MCF 10A (cell line): ENCODE data around the gene ESPNL. TPM values are rescaled to one million over a fixed set of nuclear protein-coding genes. Genes with fewer than 3 reads are reported as not detected.
"Not testable (repeated sequence)": the region's sequence is repeated elsewhere in the genome, so short reads cannot be mapped to it uniquely, and the experiment has no call there.

ENCODE experiments used
- BruUV-seq: library from RNA; stranded (reverse); fragments of 400-500 nt; replicated peaks from 2 replicates; lab custom pipeline; 2021; lab: Mats Ljungman, UMichigan
- CTCF ChIA-PET: fragments of 300-600 bp; sonication (Branson Sonifier 250); formaldehyde crosslinking; extraction: SDS; loops from one replicate; lab custom pipeline; 2021; ENCODE audit warnings: antibody characterized with exemption, inconsistent platforms; lab: Yijun Ruan, JAX
- POLR2A ChIA-PET: fragments of 300-600, 350-650 bp; sonication (Branson Sonifier 250); formaldehyde crosslinking; extraction: SDS; loops from one replicate; lab custom pipeline; 2020; ENCODE audit warnings: antibody characterized with exemption, inconsistent platforms; lab: Yijun Ruan, JAX
- DNase-seq: peaks from one replicate; pipeline ENCODE4 v3.0.0-alpha.2; 2018; ENCODE audit not compliant: unreplicated experiment
- H3K27ac Mint-ChIP-seq: one replicate; pipeline ENCODE4 v1.8.0; 2022; ENCODE audit warnings: mild to moderate bottlenecking, low read depth, mixed read lengths; ENCODE audit not compliant: unreplicated experiment
- H3K27me3 Mint-ChIP-seq: one replicate; pipeline ENCODE4 v1.8.0; 2022; ENCODE audit warnings: mixed read lengths; ENCODE audit not compliant: insufficient read depth, unreplicated experiment
- H3K36me3 Mint-ChIP-seq: one replicate; pipeline ENCODE4 v1.8.0; 2022; ENCODE audit warnings: mild to moderate bottlenecking, moderate library complexity, mixed read lengths; ENCODE audit not compliant: insufficient read depth, unreplicated experiment
- H3K4me1 Mint-ChIP-seq: one replicate; pipeline ENCODE4 v1.8.0; 2022; ENCODE audit warnings: mixed read lengths; ENCODE audit not compliant: insufficient read depth, unreplicated experiment
- H3K4me3 Mint-ChIP-seq: one replicate; pipeline ENCODE4 v1.8.0; 2022; ENCODE audit warnings: mild to moderate bottlenecking, moderate library complexity, mixed read lengths; ENCODE audit not compliant: unreplicated experiment
- H3K9me3 Mint-ChIP-seq: one replicate; pipeline ENCODE4 v1.8.0; 2022; ENCODE audit warnings: mixed read lengths; ENCODE audit not compliant: unreplicated experiment
- CTCF ChIP-seq: fragments of 200-600 bp; IDR thresholded peaks from one replicate; pipeline ENCODE4 v1.8.0; 2022; ENCODE audit warnings: antibody characterized with exemption, mild to moderate bottlenecking; ENCODE audit not compliant: unreplicated experiment
- intact Hi-C: fragments of 100-400 bp; cut with micrococcal nuclease; formaldehyde crosslinking; loops from 2 replicates; pipeline ENCODE4 v1.14.1; 2022
- total RNA-seq: library from RNA; stranded (reverse); gene quantifications from 2 replicates; pipeline ENCODE4 v1.2.3, GENCODE V29; 2022

ESPNL gene
- total RNA-seq, 1 experiment from 2014 or later: not detected

DNA sequence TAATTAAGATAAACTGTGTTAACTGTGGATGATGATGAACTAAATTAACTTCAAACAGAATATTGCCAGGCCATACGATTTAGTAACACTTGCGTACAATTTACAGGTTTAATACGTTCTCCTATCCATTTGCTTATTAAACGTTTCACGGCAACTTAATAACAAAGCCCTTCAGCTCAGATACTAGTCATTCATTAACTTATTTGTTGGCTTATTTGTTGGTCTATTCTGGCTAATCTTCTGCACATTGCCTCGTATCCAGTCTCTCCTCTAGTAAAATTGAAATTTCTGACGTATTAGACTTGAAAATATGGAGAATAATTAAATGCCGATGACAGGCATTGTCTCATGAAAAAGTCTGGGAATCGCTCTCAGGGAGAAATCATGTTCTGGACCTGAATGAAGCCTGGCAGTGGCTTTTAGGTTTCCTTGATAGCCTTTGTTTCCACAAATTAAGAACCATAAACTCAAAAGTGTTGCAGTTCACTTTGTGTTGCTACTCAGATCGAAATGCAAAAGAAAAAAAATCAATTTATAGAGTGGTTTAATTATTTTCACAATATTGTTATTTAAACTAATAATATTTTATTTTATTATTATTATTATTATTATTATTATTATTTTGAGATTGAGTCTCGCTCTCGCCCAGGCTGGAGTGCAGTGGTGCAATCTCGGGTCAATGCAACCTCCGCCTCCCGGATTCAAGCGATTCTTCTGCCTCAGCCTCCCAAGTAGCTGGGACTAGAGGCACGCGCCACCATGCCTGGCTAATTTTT is 34.9 kb upstream of the ESPNL start:
- Mint-ChIP-seq H3K27ac (no peak overlapping the region), H3K9me3 (no peaks in the 10 kb centered on the region), H3K4me1 (peaks cover 6% of the 10 kb centered on the region), H3K36me3 (peaks cover 53% of the 10 kb centered on the region), H3K27me3 (no peaks in the 10 kb centered on the region), H3K4me3 (no peak overlapping the region)
- ChIA-PET CTCF (no interaction called here), POLR2A (interaction anchor here (1.0 to 1.3 kb wide), 2 partner anchors 10 to 16 kb away, joined by 3 read pairs; no protein-coding TSS in a partner anchor)
- intact Hi-C loops: no loop called here
- no peak for DNase-seq
- no peak for TF ChIP-seq CTCF
- no TSS peak for BruUV-seq

DNA sequence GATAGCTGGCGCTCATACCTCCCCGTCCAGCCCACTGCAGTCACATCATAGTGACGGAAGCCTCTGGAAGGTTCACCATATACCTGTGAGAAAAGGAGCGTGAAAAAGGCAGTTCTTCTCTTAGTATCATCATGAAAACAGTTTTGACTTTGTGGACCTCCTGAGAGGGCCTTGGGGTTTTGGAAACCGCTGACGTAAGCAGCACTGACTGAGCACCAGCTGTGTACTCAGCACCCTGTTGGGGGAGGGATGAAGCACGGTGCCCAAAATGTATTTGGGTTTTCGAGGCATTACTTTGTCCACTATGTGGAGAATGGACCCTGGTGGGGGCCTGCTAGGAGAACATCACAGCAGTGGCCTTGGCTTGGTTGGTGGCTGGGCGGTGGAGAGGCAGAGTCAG is 33.9 kb upstream of the ESPNL start:
- Mint-ChIP-seq H3K27ac (no peak overlapping the region), H3K27me3 (no peaks in the 10 kb centered on the region), H3K9me3 (no peaks in the 10 kb centered on the region), H3K4me1 (peaks cover 4% of the 10 kb centered on the region), H3K4me3 (no peak overlapping the region), H3K36me3 (peaks cover 61% of the 10 kb centered on the region)
- DNase-seq: no peak
- no TSS peak for BruUV-seq
- POLR2A ChIA-PET: no interaction called here
- TF ChIP-seq CTCF: no peak
- CTCF ChIA-PET: no interaction called here
- intact Hi-C loops: no loop called here

DNA sequence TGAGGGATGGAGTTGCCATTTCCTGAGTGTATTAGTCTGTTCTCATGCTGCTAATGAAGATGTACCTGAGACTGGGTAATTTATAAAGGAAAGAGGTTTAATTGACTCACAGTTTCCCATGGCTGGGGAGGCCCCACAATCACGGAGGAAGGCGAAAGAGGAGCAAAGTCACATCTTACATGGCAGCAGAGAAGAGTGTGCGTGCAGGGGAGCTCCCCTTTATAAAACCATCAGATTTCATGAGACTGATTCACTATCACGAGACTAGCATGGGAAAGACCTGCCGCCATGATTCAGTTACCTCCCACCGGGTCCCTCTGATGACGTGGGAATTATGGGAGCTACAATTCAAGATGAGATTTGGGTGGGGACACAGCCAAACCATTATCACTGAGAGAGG is 33.4 kb upstream of the ESPNL start:
- intact Hi-C loops, CTCF ChIA-PET, H3K4me1 Mint-ChIP-seq, DNase-seq, BruUV-seq, H3K27me3 Mint-ChIP-seq, POLR2A ChIA-PET, H3K4me3 Mint-ChIP-seq, H3K9me3 Mint-ChIP-seq, H3K27ac Mint-ChIP-seq: not testable (repeated sequence)
- peaks cover 61% of the 10 kb centered on the region for H3K36me3 Mint-ChIP-seq

- H3K9me3 Mint-ChIP-seq: no peaks in the 10 kb centered on the region
- no peak for DNase-seq
- BruUV-seq: no TSS peak
- peaks cover 2% of the 10 kb centered on the region for H3K4me1 Mint-ChIP-seq
- intact Hi-C loops: no loop called here
- CTCF ChIA-PET: interaction anchor here (0.5 to 0.7 kb wide), 3 partner anchors 116 to 217 kb away, joined by 3 to 5 read pairs (median 3); no protein-coding TSS in a partner anchor
- H3K27me3 Mint-ChIP-seq: no peaks in the 10 kb centered on the region
- no peak overlapping the region for H3K4me3 Mint-ChIP-seq
- peaks cover 61% of the 10 kb centered on the region for H3K36me3 Mint-ChIP-seq
- H3K27ac Mint-ChIP-seq: no peak overlapping the region
- no peak for TF ChIP-seq CTCF
- POLR2A ChIA-PET: no interaction called here
These were observed 32.2 kb upstream of the ESPNL start for GRCh38 chr2:238067939-238068338.
